Measurements from ENCODE around the gene FKBP5. TPM values are rescaled to one million over a fixed set of nuclear protein-coding genes. Genes with fewer than 3 reads are reported as not detected.
"Not testable (repeated sequence)": the region's sequence is repeated elsewhere in the genome, so short reads cannot be mapped to it uniquely, and the experiment has no call there.

FKBP5 gene
- total RNA-seq, 3 donors from 2014 or later: 167 to 970 (median 266) TPM

- intact Hi-C loops (cut with DNase I; ENCODE audit: low total_unique reads): no loop called here
- Histone ChIP-seq H3K27ac (no peak overlapping the region), H3K9me3 (no peaks in the 10 kb centered on the region), H3K27me3 (no peaks in the 10 kb centered on the region), H3K4me3 (no peak overlapping the region), H3K4me1 (no peaks in the 10 kb centered on the region), H3K36me3 (no peaks in the 10 kb centered on the region)
- TF ChIP-seq POLR2A (IDR thresholded peaks at IDR 0.05): no peak
- TF ChIP-seq CTCF (IDR thresholded peaks at IDR 0.05): no peak
- no peak for TF ChIP-seq POLR2AphosphoS5 (IDR thresholded peaks at IDR 0.05)
- DNase-seq (ENCODE audit: low spot score in 2 of 2): no peak
Measured at GRCh38 chr6:35678021-35678654, 10.6 kb downstream of the FKBP5 start.

- Histone ChIP-seq H3K27me3 (no peaks in the 10 kb centered on the region), H3K27ac (no peak overlapping the region), H3K9me3 (no peaks in the 10 kb centered on the region), H3K4me1 (no peaks in the 10 kb centered on the region), H3K36me3 (no peaks in the 10 kb centered on the region), H3K4me3 (no peak overlapping the region)
- TF ChIP-seq POLR2AphosphoS5 (IDR thresholded peaks at IDR 0.05) (no peak), POLR2A (IDR thresholded peaks at IDR 0.05) (no peak), CTCF (IDR thresholded peaks at IDR 0.05) (no peak)
- intact Hi-C loops (cut with DNase I; ENCODE audit: low total_unique reads): no loop called here
- no peak for DNase-seq (ENCODE audit: low spot score in 2 of 2)
Measured at GRCh38 chr6:35677456-35677855, 11.3 kb downstream of the FKBP5 start.

- intact Hi-C loops (cut with DNase I; ENCODE audit: low total_unique reads): no loop called here
- TF ChIP-seq POLR2AphosphoS5 (IDR thresholded peaks at IDR 0.05) (no peak), CTCF (IDR thresholded peaks at IDR 0.05) (no peak), POLR2A (IDR thresholded peaks at IDR 0.05) (no peak)
- H3K4me3 ChIP-seq: no peak overlapping the region
- DNase-seq (ENCODE audit: low spot score in 2 of 2): no peak
- H3K36me3 ChIP-seq: no peaks in the 10 kb centered on the region
- no peak overlapping the region for H3K27ac ChIP-seq
- no peaks in the 10 kb centered on the region for H3K27me3 ChIP-seq
- no peaks in the 10 kb centered on the region for H3K9me3 ChIP-seq
- no peaks in the 10 kb centered on the region for H3K4me1 ChIP-seq
Measured at GRCh38 chr6:35675871-35676459, 12.8 kb downstream of the FKBP5 start.

- no peak overlapping the region for H3K27ac ChIP-seq
- H3K27me3 ChIP-seq: no peaks in the 10 kb centered on the region
- no peaks in the 10 kb centered on the region for H3K36me3 ChIP-seq
- no peak overlapping the region for H3K4me3 ChIP-seq
- H3K4me1 ChIP-seq: no peaks in the 10 kb centered on the region
- intact Hi-C loops (cut with DNase I; ENCODE audit: low total_unique reads): no loop called here
- no peaks in the 10 kb centered on the region for H3K9me3 ChIP-seq
- no peak for DNase-seq (ENCODE audit: low spot score in 2 of 2)
- TF ChIP-seq POLR2AphosphoS5 (IDR thresholded peaks at IDR 0.05): no peak
- TF ChIP-seq POLR2A (IDR thresholded peaks at IDR 0.05): no peak
- no peak for TF ChIP-seq CTCF (IDR thresholded peaks at IDR 0.05)
Measured at GRCh38 chr6:35674594-35674993, 14.1 kb downstream of the FKBP5 start.

GRCh38 chr6:35673755-35674154 is 15.0 kb downstream of the FKBP5 start:
- TF ChIP-seq CTCF (IDR thresholded peaks at IDR 0.05): no peak
- TF ChIP-seq POLR2A (IDR thresholded peaks at IDR 0.05): no peak
- no peak for TF ChIP-seq POLR2AphosphoS5 (IDR thresholded peaks at IDR 0.05)
- Histone ChIP-seq H3K9me3 (no peaks in the 10 kb centered on the region), H3K27me3 (no peaks in the 10 kb centered on the region), H3K4me3 (no peak overlapping the region), H3K36me3 (no peaks in the 10 kb centered on the region), H3K27ac (no peak overlapping the region), H3K4me1 (no peaks in the 10 kb centered on the region)
- DNase-seq (ENCODE audit: low spot score in 2 of 2): no peak
- intact Hi-C loops (cut with DNase I; ENCODE audit: low total_unique reads): no loop called here

GRCh38 chr6:35673284-35673666 is 15.4 kb downstream of the FKBP5 start:
- intact Hi-C loops (cut with DNase I; ENCODE audit: low total_unique reads); H3K4me3 ChIP-seq; H3K27me3 ChIP-seq; H3K36me3 ChIP-seq; H3K27ac ChIP-seq; H3K4me1 ChIP-seq; DNase-seq (ENCODE audit: low spot score in 2 of 2); H3K9me3 ChIP-seq: not testable (repeated sequence)

GRCh38 chr6:35670453-35670852 is 18.3 kb downstream of the FKBP5 start:
- not testable (repeated sequence) for H3K4me1 ChIP-seq; H3K27me3 ChIP-seq; H3K27ac ChIP-seq; H3K4me3 ChIP-seq; DNase-seq (ENCODE audit: low spot score in 2 of 2); H3K9me3 ChIP-seq; H3K36me3 ChIP-seq
- intact Hi-C loops (cut with DNase I; ENCODE audit: low total_unique reads): loop anchor here (2.0 kb wide), 1 partner anchor 46 kb away; no protein-coding TSS in a partner anchor
